AG09319 (cell line): ENCODE measurements around the gene RAPGEF2.

Experiments used
- DNase-seq: peaks from one replicate; pipeline ENCODE4 v3.0.0-alpha.2; 2010; ENCODE audit warnings: low read depth; ENCODE audit errors: extremely low read depth
- CTCF ChIP-seq: IDR thresholded peaks from 2 replicates; pipeline ENCODE4 v1.5.1; 2011; ENCODE audit warnings: low read depth, mild to moderate bottlenecking, inconsistent platforms, low read length, moderate library complexity

RAPGEF2 gene

GRCh38 chr4:159149666-159150065 lies 46.8 kb downstream of the RAPGEF2 start:
- no peak for TF ChIP-seq CTCF
- no peak for DNase-seq

- no peak for DNase-seq
- TF ChIP-seq CTCF, result no peak
Observed at GRCh38 chr4:159150396-159150795, 47.5 kb downstream of the RAPGEF2 start.

GRCh38 chr4:159150821-159151390 lies 48.0 kb downstream of the RAPGEF2 start:
- DNase-seq, result no peak
- TF ChIP-seq CTCF, result no peak

- DNase-seq, result no peak
- TF ChIP-seq CTCF, result no peak
Observed at GRCh38 chr4:159151689-159152088, 48.8 kb downstream of the RAPGEF2 start.

- no peak for DNase-seq
- no peak for TF ChIP-seq CTCF
Observed at GRCh38 chr4:159152181-159152580, 49.3 kb downstream of the RAPGEF2 start.

DNA sequence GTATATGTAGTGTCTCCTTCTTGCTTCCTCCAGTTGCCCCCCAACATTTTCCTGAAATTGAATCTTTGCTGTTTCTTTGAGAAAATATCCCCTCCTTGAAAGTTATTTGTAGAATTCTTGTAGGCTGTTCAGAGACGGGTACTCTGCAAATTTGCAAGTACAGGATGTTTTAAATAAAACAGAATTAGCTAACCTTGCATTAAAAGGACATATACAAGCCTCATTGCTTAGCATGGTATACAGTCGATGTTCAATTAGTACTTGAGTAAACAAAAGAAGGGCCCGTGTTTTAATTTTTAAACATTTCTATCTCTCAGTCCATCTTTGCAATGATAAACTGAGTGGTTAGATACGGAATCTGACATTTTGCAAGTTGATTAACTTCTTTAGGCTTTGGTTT lies 50.8 kb downstream of the RAPGEF2 start:
- no peak for TF ChIP-seq CTCF
- DNase-seq, result no peak

DNA sequence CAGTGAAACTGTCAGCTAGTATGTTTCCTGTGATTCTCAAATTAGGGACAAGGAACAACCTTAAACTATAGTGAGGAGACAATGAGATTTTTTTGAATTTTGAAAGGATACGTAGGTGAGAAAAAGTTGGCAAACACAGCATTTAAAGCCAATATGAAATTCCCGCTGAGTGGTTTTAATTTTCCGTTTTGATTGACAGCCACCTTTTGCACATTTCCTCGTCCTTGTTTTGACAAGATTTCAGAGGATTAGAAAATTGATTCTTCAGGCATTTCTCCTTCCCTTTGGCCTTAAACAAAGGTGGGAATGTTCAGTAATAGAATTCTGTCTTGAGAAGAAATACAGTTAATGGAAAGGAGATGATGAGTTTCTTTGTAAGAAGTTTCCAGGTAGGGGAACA lies 52.2 kb downstream of the RAPGEF2 start:
- DNase-seq, result no peak
- no peak for TF ChIP-seq CTCF
